Measurements from ENCODE around the gene CACNG6.

GRCh38 chr19:53945998-53946397 lies 45.4 kb upstream of the CACNG6 start:
- TF ChIP-seq EZH2 (IDR thresholded peaks at IDR 0.05) (no peak), POLR2AphosphoS5 (IDR thresholded peaks at IDR 0.05; ENCODE audit: borderline replicate concordance, low read depth, low read length) (no peak)
